Measurements from ENCODE around the gene UNC13C. TPM values are rescaled to one million over a fixed set of nuclear protein-coding genes. Genes with fewer than 3 reads are reported as not detected.

Gene UNC13C
- polyA plus RNA-seq, 3 donors = 7.3 to 10.2 (median 10.0) TPM

DNA sequence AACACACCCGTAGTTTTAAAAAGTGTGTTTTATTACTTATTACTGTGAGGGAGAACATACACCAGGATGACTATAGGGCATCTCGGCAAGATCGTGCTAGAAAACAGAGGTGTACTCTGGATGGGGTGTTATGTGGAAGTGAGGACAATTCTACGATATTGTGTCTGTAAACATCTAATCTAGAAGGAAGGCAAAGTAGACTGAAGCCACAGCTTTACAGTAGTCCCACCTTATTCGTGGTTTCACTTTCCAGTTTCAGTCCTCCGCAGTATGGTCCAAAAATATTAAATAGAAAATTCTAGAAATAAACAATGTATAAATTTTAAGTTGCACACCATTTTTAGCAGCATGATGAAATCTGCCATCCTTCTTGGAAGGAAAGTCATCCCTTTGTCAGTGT, 277.9 kb downstream of the UNC13C start:
- no peak for DNase-seq (ENCODE audit: extremely low read depth in 1 of 11, low read depth in 9 of 11, low spot score in 4 of 11)

DNA sequence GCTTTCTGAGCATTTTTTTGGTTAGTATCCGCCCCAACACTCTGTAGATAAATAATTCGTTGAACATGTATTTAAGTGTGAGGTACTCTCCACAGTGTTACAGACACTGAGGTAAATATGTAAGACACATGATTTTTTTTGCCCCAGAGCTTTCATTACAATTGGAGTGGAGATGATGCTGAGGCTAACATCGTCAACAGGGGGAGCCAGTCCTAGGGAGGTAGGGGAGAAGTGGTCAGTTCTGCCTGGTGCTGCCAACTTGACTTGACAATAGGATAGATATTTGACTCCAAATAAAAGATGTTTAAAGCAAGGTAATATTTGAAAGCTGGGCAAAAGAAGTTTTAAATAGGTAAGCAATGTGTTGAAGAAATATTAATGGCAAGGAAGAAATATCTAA, 295.7 kb downstream of the UNC13C start:
- DNase-seq (ENCODE audit: extremely low read depth in 1 of 11, low read depth in 9 of 11, low spot score in 4 of 11) = no peak

DNA sequence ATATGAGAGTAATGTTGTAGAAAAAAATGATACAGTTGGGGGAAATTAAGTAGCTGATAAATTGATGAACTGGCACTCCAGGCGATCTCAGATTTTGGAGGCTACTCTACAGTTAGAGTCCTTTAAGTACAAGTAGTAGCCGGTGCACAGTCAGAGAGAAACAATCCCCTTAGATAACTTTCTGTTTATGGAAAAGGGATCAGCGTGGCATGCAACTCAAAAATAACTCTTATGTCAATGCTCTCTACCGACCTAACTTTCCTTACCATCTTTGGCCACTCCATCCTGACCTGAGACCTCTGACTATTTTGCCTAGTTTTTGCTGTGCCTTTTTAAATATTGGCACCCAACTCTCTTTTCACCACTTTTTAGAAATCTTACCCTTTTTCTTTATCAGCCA, 299.6 kb downstream of the UNC13C start:
- DNase-seq (ENCODE audit: extremely low read depth in 1 of 11, low read depth in 9 of 11, low spot score in 4 of 11) = no peak

DNA sequence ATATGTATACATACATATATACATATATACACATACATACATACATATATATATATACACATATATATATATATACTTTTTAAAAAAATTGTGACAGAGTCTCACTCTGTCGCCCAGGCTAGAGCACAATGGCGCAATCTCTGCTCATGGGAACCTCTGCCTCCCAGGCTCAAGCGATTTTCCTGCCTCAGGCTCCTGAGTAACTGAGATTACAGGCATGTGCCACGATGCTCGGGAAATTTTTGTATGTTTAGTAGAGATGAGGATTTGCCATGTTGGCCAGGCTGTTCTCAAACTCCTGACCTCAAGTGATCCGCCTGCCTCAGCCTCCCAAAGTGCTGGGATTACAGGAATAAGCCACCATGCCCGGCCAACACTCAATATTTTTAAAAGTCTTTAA, 302.5 kb downstream of the UNC13C start:
- no peak for DNase-seq (ENCODE audit: extremely low read depth in 1 of 11, low read depth in 9 of 11, low spot score in 4 of 11)

DNA sequence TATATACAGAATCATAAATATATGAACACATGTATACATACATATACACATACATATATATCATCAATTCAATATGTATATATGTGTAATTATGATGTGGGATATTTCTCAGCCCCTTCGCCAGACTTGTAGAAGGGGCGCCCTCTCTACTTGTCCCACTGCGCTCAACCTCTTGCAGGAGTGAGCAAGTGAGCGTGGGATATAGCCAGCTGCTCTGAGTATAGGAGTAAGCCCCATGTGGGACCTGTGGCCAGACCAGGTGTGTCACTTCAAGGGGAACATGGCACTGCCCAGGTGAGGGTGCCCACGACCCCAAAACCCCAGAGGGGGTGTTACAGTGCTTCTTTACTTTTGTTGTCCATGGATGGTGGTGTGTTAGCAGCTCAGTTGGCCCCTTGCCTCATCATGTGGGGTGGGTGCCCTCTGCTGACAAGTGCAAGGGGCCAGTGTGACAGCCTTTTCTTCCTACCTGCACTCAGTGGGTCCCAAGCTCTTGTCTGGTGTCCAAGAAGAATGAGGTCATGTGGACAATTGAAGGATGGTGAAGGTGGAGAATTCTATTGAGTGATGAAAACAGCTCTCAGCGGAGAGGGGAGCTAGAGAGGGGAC, 304.1 kb downstream of the UNC13C start:
- no peak for DNase-seq (ENCODE audit: extremely low read depth in 1 of 11, low read depth in 9 of 11, low spot score in 4 of 11)

DNA sequence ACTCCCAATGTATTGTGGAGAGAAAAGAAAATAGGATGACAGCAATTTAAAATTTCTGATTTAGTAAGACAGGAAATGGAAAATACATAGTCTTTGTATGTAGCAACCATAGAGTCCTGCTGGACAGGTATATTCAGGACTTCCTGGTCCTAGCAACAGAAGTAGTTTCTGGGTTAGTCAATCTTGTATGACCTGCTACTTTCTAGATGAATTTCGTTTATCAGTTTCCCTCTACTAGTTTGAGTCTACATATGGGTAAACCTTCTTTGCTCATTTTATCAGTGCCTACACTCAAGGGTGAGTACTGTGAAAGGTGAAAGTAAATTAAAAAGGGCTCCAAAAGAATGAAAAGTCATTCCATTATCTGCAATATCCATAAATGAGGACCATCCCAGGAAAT, 309.8 kb downstream of the UNC13C start:
- no peak for DNase-seq (ENCODE audit: extremely low read depth in 1 of 11, low read depth in 9 of 11, low spot score in 4 of 11)

DNA sequence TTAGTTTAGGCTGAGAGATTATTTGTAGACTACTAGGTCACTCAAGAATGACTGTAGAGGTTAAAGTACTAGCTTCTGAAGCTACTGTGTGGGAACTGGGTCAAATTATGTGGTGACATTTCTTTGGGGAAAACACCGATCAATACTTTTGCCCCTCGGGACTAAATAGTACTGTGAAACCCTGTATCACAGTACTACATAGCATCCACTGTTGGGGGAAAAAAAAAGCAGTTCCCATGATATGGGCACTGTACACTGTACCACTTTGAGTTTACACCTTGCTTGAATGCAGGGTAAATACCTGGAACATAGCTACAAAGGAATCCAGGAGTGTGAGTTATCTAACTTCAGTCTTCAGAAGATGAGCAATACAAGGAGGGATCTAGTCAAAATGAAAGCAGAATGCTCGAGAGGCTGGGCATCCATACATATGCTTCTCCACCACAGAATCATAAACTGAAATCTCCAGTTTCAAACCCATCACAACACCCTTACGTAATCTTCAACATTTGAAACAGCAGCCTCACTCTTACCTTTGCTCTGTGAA, 311.4 kb downstream of the UNC13C start:
- no peak for DNase-seq (ENCODE audit: extremely low read depth in 1 of 11, low read depth in 9 of 11, low spot score in 4 of 11)

DNA sequence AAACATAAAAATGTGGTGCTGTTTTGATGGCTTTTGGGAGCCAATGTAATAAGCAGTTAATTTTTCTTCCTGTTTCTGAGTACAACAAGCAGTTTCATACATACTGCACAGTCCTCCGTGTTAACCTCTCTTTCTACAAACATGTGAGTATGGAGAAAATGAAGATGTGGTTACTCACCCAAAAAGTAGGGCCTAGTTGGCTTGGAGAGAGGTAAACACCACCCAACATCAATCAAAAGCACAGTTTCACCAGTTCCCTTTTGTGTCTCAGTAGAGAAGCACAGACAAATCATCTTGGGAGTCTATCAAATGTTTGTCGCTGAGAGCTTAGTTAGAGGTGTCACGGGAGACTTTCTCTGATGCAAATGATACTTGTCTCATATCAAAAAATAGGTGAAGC, 320.2 kb downstream of the UNC13C start:
- no peak for DNase-seq (ENCODE audit: extremely low read depth in 1 of 11, low read depth in 9 of 11, low spot score in 4 of 11)

DNA sequence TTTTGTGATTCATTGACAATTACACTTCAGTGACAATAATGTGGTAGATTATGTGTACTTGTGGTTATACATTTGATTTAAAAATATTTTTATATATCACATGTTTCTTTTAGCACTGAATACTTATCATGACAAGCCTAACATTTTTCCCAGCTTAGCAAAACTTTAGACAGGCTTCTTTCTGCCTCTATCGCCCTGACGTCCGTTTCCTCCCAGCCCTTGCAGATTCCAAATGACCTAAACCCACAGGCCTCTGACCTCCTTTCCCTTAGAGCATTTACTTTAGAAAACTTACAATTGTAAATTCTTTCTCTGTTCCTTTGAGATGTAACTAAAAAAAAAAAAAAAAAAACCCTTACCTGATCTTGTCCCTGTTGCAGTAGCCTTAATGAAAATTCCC, 326.1 kb downstream of the UNC13C start:
- no peak for DNase-seq (ENCODE audit: extremely low read depth in 1 of 11, low read depth in 9 of 11, low spot score in 4 of 11)

DNA sequence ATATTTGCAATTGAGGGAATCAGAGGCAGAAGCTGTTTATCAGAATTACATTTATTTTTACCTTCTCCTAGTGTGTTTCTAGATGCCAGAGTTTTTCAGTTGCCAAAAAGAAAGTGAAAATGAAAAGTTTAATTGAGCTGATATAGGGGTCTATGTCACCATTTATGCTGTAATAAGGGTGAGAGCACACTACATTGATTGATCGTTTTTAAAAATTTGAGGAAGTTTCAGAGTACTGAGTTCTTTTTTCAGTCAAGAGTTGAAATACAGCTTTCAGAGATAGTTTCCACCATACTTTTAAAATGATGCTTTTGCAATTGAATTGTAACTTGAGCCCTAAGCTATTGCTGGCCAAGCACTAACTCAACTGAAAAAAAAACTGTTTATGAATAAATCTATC, 326.9 kb downstream of the UNC13C start:
- DNase-seq (ENCODE audit: extremely low read depth in 1 of 11, low read depth in 9 of 11, low spot score in 4 of 11) = no peak

DNA sequence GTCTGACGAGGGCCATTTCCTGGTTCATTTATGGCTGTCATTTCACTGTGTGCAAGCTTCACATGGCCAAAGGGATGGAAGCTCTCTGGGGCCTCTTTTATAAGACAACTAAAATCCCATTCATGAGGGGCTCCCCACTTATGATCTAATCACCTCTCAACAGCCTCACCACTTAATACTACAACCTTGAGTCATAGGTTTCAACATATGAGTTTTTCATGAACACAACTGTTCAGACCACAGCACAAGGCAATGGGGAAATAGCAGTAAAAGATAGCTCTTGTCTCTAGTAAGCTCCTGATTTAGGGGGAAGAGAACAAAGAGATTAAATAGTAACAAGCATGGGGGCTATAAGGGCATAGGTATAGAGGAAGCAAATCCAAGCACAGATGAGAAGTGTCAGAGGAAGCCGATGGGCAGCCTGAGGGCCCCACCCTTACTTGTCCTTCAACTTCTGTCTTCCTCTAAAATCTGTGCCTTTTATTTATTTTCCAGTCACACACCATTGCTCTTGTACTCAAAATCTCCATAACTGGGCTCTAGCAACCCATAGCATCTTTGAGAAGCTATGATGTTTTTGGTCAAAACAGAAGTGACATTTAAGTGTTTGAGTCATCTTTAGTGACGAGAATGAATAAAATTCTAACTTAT, 329.1 kb downstream of the UNC13C start:
- DNase-seq (ENCODE audit: extremely low read depth in 1 of 11, low read depth in 9 of 11, low spot score in 4 of 11) = no peak

DNA sequence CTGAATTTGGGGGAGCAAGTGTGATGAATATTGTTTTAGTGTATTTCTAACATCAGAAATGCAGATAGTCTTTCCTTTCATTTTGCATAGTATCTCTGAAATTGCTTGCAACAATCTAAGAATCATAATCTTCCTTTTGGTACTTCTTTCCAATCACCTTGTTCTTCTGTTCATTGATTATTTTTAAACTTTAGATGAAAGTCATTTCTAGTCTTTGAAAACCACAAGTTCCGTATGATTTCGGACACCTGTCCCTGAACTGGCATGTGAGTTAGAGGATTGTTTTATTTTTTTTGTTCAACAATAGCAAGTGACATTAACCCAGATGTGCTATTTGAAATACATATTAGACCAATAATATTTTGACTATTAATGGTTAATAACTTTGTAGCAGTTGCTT, 329.7 kb downstream of the UNC13C start:
- DNase-seq (ENCODE audit: extremely low read depth in 1 of 11, low read depth in 9 of 11, low spot score in 4 of 11) = no peak

DNA sequence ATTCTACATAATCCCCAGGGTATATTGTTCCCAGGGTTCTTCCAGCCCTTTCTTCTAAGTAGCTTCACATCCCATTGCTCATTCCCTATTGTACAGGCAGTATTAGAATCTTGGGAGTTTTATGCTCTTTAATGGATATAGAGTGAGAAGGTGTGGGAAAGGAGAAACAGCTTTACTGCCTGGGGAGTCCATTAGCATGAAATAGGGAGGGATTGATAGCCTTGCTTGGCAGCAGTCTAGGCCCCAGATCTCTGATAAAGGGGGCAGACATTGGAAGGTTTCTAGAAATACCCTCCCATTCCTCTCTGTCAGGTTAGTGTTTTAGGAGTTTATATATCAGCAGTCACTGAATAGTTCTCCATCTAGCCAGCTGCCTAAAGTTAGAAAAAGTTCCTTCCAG, 334.3 kb downstream of the UNC13C start:
- no peak for DNase-seq (ENCODE audit: extremely low read depth in 1 of 11, low read depth in 9 of 11, low spot score in 4 of 11)

DNA sequence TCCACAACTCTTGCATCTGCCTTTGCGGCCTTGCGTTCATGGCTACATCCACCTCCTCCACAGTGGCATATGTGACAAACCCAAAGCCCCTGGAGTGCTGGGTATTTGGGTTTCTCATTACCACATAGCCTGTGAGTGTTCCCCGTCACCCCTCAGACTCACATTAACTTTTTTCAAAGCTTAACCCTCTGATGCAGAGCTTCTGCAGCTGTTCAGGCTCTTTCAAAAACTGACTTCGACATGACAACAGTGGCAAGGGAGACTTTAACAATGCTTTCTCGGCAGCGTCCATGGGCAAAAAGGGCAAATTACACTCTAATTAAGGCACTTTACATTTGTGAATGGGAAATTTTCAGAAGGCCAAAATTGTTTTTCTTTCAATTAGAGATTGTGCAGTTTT, 343.2 kb downstream of the UNC13C start:
- no peak for DNase-seq (ENCODE audit: extremely low read depth in 1 of 11, low read depth in 9 of 11, low spot score in 4 of 11)

DNA sequence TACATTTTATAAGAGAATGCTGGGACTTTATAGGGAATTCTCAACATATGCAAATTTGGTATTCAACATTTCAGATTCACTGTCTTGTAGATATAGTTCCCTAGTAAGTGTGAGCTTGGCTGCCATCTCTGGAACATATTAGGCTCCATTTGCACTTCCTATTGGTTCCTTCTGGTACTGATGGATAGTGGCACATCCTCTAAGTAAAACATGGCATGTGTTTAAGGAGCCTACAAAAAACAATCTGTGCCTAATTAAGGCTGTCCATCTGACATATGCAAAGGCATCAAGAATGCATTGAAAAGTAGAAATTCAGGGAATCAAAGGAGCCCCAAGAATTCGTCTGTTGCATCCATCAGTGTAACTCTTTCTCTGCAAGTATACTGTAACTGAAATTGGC, 344.1 kb downstream of the UNC13C start:
- DNase-seq (ENCODE audit: extremely low read depth in 1 of 11, low read depth in 9 of 11, low spot score in 4 of 11) = no peak

DNA sequence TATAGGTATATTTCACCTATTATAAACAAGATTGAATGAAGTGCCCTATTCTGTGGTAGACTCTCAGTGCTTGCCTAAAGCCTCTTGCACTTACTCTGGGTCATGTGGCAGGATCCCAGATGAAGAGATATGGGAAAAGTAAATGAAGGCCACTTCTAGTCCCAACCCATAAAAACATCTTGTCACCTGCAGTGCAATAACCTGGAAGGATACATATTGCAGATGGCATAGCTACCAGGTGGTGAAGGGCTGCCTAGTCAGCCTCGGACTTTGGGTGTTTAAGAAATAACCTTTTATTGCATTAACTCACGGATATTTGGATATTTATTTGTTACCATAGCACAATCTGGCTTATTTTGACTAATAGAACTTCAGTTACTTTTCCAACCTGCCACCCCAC, 367.1 kb downstream of the UNC13C start:
- no peak for DNase-seq (ENCODE audit: extremely low read depth in 1 of 11, low read depth in 9 of 11, low spot score in 4 of 11)

DNA sequence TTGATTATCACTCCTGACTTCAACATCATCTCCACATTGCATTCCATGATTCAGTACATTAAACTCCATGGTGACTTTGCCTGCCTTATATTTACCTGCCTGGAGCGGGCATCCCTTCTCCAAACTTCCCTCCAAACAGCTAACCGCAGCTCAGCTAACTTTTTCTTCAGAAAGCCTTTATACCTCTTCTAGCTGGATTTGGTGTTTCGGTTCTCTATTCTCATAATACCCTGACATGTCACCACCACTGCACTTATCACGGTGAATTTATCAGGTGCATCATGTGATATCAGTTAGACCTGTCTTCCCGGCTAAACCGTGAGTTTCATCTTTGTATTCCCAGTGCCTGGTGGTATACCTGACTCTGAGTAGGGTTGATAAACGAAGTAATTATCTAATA, 367.6 kb downstream of the UNC13C start:
- no peak for DNase-seq (ENCODE audit: extremely low read depth in 1 of 11, low read depth in 9 of 11, low spot score in 4 of 11)

DNA sequence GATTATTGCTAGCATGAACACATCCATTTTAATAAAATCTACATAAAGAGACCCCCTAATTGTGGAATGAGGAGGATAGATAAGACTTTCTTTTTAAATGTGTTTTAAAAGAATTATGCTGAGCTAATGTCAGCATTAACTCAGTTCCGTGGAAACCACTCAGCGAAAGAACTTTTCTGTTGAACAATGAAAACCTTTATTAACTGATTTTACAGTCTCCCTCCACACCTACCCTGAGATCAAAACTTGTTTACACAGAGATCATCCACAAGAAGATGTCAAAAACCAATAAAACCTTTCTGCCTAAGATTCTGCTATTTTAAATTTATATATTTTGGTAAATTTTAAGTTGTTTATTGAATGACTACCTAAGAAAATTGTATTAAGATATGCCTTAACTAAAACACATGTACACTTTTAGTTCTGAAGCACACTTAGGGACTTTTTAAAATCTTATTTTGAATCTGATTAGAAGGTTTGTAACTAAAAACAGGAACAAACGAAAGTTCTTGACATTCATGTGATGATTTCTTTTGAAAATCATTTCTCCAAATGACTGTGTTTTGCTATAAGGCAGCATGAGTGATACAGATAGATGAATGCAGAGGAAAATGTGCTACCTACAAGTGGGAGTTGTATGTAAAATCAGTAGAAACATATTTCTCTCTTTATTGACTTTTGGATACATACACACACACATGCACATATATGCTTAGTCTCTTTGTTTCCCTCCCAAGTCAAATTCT, 369.0 kb downstream of the UNC13C start:
- no peak for DNase-seq (ENCODE audit: extremely low read depth in 1 of 11, low read depth in 9 of 11, low spot score in 4 of 11)

DNA sequence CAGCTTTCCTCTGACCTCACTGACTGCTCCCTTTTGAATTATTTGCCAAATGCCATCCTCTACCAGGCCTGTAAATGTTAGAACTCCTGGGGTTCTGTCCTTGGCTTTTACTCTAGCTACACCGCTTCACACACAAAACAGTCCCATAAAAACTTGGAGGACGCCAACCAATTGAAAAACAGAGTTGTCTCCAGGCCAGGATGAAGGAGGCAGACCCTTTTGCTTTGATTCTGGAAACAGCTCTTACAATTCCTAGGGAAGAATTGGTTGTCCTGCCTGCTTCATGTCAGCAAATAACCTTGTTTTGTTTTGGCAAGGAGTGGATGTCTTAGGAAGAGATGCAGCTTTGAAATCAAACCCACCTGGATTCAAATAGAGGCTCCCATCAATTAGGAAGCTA, 375.5 kb downstream of the UNC13C start:
- DNase-seq (ENCODE audit: extremely low read depth in 1 of 11, low read depth in 9 of 11, low spot score in 4 of 11) = no peak

DNA sequence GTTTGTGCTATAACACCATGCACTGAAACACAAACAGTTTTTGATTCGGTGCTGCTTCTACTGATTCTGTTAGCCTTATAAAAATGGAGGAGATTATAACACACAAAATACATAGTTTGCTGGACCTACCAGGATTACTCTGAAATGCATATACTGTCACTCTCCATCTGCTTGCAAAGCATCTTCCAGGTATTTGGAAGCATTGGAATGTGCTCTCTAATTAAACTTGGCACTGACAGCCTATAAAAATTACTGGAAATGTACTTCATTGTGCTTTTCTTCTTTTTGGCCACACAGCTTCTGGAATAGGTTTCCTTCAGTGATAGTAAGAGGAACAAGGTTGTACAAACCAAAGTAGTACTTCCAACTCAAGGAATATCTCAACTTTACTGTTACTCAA, 376.1 kb downstream of the UNC13C start:
- DNase-seq (ENCODE audit: extremely low read depth in 1 of 11, low read depth in 9 of 11, low spot score in 4 of 11) = no peak

Measured in renal cortex interstitium (tissue), 11 donors.